GM19463 (cell line): ENCODE measurements around the gene CEACAM7.
"Not testable (repeated sequence)": the region's sequence is repeated elsewhere in the genome, so short reads cannot be mapped to it uniquely, and the experiment has no call there.

ENCODE experiments used
- ATAC-seq: cut with Tn5 transposase; IDR thresholded peaks from one replicate; pipeline ENCODE4 v1.9.1; 2021; ENCODE audit warnings: mild to moderate bottlenecking, moderate library complexity; ENCODE audit not compliant: unreplicated experiment

CEACAM7 gene

GRCh38 chr19:41688098-41688497, at the start of gene CEACAM7:
TSS of gene CEACAM7 (minus strand) at chr19:41688270. CDS start at chr19:41688165, 105 bp downstream.
- no peak for ATAC-seq

- ATAC-seq = no peak
Observed at GRCh38 chr19:41735071-41735600, 47.1 kb upstream of the CEACAM7 start.

GRCh38 chr19:41734585-41734984, 46.5 kb upstream of the CEACAM7 start:
- ATAC-seq = no peak

GRCh38 chr19:41734156-41734555, 46.1 kb upstream of the CEACAM7 start:
- no peak for ATAC-seq

- ATAC-seq = no peak
Observed at GRCh38 chr19:41726493-41726892, 38.4 kb upstream of the CEACAM7 start.

GRCh38 chr19:41720103-41720502, 32.0 kb upstream of the CEACAM7 start:
- ATAC-seq = no peak

- no peak for ATAC-seq
Observed at GRCh38 chr19:41718761-41719160, 30.7 kb upstream of the CEACAM7 start.

- ATAC-seq = no peak
Observed at GRCh38 chr19:41714598-41714997, 26.5 kb upstream of the CEACAM7 start.

- no peak for ATAC-seq
Observed at GRCh38 chr19:41711376-41712261, 23.5 kb upstream of the CEACAM7 start.

GRCh38 chr19:41709951-41710645, 22.0 kb upstream of the CEACAM7 start:
- no peak for ATAC-seq

GRCh38 chr19:41709516-41709915, 21.4 kb upstream of the CEACAM7 start:
- not testable (repeated sequence) for ATAC-seq

GRCh38 chr19:41708481-41708880, 20.4 kb upstream of the CEACAM7 start, which contains the start of gene CEACAM5:
TSS of gene CEACAM5 (plus strand) at chr19:41708626. CDS start at chr19:41708732, 106 bp downstream.
- ATAC-seq = no peak

GRCh38 chr19:41707871-41708371, 19.9 kb upstream of the CEACAM7 start:
- ATAC-seq = no peak

- no peak for ATAC-seq
Observed at GRCh38 chr19:41707502-41707812, 19.4 kb upstream of the CEACAM7 start.

GRCh38 chr19:41706741-41707501, 18.9 kb upstream of the CEACAM7 start:
- ATAC-seq = no peak

- ATAC-seq = no peak
Observed at GRCh38 chr19:41705393-41706174, 17.5 kb upstream of the CEACAM7 start.

- no peak for ATAC-seq
Observed at GRCh38 chr19:41703602-41704293, 15.7 kb upstream of the CEACAM7 start.

- ATAC-seq = no peak
Observed at GRCh38 chr19:41702171-41702651, 14.1 kb upstream of the CEACAM7 start.

GRCh38 chr19:41701401-41702075, 13.5 kb upstream of the CEACAM7 start:
- no peak for ATAC-seq
